Peyer's patch (tissue), 4 donors: Measurements from ENCODE around the gene ITK.

ENCODE experiments used
- POLR2A ChIP-seq, 2 donors: fragments of 450-650 bp; IDR thresholded peaks; one replicate each; pipeline ENCODE4 v1.5.1; 2017; ENCODE audit warnings: antibody characterized with exemption in 2 of 2, mild to moderate bottlenecking in 2 of 2, moderate library complexity in 2 of 2
- TF ChIP-seq, protein P1 (sequence below), 6 experiments: fragments of 450-650 bp in 4 of 6; fragments of 200-600 bp in 2 of 6; sonication (generic) in 1 of 6; IDR thresholded peaks; one replicate each; pipeline ENCODE4 v1.5.1; 2017 to 2019; ENCODE audit warnings: antibody characterized with exemption in 6 of 6, mild to moderate bottlenecking in 3 of 6, moderate library complexity in 1 of 6

DNA sequence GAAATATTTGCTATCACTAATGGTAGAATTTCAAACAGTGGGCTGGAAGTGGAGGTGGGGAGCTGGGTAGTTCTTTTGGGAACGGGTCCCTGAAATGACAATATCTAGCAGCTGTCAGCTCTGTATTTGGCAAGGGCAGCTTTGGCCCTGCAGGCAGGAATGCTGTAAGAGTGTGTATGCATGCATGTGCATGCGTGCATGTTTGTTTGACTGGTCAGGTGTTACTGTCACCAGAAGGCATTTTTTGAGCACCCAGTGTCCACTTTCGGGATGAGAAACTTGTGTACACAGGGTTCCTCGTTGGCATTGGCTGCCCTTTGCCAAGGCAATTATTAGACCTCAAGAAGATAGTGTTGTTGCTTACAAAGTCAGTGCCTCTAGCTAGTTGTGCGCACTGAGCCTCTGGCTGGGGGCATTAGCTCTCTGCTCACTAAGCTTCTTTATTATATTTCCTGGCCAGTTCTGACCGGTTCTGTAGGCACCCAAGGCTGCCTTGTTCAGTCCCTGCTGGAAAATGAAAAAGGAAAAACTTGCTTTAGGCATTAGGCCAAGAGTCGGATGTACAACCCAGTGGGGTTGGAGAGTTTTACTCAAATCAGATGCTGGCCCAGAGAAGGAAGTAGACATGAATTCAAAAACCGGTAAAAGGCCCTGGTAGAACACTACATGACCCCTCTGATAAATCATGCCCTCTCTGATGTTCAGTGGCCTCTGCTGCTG, 87.3 kb downstream of the ITK start:
- TF ChIP-seq, protein P1, sequence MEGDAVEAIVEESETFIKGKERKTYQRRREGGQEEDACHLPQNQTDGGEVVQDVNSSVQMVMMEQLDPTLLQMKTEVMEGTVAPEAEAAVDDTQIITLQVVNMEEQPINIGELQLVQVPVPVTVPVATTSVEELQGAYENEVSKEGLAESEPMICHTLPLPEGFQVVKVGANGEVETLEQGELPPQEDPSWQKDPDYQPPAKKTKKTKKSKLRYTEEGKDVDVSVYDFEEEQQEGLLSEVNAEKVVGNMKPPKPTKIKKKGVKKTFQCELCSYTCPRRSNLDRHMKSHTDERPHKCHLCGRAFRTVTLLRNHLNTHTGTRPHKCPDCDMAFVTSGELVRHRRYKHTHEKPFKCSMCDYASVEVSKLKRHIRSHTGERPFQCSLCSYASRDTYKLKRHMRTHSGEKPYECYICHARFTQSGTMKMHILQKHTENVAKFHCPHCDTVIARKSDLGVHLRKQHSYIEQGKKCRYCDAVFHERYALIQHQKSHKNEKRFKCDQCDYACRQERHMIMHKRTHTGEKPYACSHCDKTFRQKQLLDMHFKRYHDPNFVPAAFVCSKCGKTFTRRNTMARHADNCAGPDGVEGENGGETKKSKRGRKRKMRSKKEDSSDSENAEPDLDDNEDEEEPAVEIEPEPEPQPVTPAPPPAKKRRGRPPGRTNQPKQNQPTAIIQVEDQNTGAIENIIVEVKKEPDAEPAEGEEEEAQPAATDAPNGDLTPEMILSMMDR (IDR thresholded peaks at IDR 0.05): no peak
- TF ChIP-seq POLR2A (IDR thresholded peaks at IDR 0.05): no peak
